CD4-positive, alpha-beta T cell treated with Interleukin-21 for 1 hour (primary cell): ENCODE measurements around the gene SLCO2A1.

Experiments used
- DNase-seq: peaks from one replicate; pipeline ENCODE4 v3.0.0-alpha.2; 2020

Gene SLCO2A1

DNA sequence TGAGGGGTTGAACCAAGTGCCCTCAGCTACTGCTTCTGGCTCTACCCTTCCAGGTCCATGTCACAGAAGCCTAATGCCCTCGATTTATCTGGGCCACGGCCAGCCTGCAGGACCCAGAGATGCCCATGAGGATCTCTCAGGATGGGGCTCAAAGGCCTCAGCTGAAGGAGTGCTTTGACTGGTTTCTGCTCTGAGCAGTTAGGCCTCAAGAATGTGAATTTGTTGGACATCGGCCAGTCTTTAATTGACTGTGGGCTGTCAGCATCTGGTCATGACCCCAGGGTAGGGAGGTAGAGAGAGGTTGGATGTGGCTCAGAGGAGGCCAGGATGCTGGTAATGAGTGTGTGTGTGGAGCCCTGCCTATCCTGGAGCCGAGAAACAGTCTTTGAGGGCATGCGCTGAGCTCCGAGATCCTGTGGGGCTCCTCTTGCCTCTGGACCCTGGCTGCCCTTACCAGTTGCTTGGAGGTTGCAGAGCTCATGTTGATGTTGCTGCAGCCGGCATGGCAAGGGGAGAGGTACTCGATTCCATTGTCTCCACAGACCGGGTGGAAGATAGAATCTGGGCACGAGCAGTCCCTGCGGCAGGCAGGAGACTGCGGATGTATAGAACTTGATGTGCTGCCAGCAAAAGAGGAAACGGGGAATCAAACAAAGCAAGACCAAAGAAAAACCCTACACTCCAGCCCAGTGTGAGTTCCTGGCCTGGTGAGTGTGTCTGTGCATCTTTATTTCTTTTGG is 84.9 kb downstream of the SLCO2A1 start:
- DNase-seq: no peak

GRCh38 chr3:133944181-133944580 is 85.5 kb downstream of the SLCO2A1 start:
- no peak for DNase-seq

DNA sequence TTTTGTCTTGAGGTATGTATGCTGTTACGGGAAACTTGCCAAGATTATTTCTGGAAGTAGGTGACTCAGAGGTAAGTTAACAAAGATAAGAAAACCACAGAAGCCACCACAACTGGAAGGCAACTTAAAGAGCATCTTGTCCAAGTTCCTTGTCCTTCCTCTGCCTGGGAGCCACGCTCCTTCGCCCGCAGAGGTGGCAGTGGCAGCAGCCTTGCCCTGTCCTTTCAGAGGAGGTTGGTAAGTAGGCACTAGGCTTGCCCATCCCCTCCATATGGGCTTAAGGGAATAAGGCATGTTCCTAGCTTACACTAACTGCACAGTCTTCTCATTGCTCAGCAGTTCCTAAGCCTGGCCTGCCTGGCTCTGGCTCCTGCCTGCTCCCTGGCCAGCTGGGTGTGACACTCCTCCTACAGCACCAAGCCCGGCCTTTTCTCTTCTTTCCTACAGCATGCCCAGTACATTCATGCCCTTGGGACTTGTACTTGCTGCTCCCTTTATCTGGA is 86.0 kb downstream of the SLCO2A1 start:
- DNase-seq: no peak

DNA sequence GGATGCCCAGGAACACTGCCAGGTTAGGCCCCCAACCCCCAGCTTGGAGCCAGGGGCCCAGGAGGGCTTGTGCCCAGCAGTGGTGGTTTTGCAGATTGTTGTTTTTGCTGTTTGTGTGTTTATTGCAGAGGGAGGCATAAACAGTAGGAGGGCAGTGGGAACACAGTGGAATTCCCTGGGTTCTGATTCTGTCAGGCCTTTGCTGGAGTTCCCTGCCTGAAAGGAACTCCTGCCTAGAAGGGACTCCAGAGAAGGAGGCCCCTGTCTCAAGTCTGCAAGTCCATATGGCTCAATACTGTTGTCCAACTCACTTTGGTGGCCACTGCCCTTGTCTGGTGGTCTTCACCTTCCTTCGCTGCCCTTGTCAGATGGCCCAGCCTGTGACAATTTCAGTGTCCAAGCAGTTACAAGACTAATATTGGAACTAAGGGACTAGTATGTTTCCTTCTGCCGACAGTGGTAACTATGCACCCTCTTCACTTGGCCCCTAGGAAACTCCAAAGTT is 86.6 kb downstream of the SLCO2A1 start:
- DNase-seq: no peak

DNA sequence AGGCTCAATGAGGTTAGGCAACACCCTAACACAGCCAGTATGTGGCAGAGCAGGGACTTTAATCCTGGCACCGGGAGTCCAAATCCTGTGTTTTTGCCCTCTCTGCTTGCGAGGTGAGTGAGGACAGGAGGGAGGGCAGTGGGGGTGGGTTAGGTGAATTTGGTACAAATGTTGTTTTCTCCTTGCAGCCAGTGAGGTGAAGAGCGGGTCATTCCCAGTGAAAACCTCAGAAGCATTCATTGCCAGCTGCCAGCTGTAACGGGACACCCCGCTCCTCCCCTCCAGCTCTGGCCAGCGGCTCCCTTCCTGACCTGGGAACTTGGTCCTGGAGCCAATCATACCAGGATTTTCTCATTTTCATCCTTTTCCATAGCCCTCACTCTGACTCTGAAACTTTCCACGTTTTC is 88.3 kb downstream of the SLCO2A1 start:
- no peak for DNase-seq

GRCh38 chr3:133940536-133940935 is 89.2 kb downstream of the SLCO2A1 start:
- no peak for DNase-seq

GRCh38 chr3:133939463-133939835 is 90.3 kb downstream of the SLCO2A1 start:
- DNase-seq: no peak

GRCh38 chr3:133938770-133939462 is 90.8 kb downstream of the SLCO2A1 start:
- no peak for DNase-seq

DNA sequence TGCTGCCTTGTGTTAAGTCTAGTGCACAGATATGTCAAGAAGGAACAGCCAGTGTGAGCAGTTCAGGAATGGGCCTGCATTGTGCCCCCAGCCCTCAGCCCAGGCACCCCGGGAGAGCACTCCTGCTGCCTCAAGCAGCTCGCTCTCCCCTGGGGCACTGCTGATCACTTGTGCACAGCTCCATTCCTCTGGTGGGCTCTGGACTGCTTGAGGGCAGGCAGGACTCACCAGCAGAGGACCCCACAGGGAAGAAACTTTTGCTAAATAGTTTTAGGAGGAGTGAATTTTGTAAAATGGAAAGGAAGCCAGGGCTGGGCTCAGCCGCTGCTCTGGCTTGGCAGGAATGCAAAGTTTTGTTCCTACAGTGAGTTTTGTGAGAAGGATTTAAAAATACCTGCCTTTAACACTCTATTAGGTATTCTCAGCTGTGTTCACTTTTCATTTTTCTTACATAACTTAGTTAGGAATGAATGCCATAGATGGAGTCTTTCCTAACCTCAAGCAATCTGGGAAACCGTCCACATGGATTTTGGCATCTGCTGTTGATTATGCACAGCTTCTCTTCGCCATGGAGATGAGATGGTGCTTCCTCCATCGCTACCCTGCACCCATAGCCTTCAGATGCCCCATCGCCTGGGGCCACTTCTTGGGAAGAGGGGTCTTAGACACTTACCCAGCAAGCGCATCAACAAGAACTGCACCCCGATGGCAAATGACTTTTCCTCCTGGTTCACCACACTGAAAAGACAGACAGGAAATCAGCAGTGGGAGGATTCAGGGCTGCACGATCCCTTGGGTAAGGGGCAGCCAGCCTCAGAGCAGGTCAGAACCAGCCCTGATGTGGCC is 91.7 kb downstream of the SLCO2A1 start:
- no peak for DNase-seq

DNA sequence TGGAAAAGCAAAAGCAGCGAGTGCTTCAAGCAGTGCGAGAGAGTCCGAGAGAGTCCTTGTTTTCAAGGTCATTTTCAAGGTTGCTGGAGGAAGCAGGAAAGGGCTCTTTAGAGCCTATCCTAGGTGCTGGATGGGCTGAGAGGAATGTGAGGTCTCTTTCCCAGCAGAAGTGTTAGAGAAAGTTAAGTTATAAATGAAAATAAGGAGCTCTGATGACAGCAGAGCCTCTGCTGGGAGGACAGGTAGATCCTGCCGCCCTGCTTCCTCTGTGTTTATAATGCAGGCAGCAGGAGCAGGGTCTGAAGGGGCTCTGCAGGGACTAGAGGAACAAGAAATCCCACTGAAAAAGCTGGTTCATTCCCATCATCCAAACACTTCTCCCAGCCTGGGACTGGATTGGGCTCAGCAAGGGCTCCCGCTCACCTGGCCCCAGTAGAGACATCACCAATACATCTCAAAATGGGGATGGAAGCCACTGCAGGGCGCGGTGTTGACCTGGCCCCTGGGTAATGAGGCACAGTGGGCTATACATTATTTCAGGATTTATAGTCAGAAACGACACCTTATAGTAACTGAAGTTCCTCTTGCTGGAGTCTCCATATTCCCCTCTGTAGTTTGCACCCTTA is 92.6 kb downstream of the SLCO2A1 start:
- DNase-seq: no peak

GRCh38 chr3:133935843-133936769 is 93.6 kb downstream of the SLCO2A1 start:
- no peak for DNase-seq

GRCh38 chr3:133934996-133935842 is 94.5 kb downstream of the SLCO2A1 start:
- no peak for DNase-seq

GRCh38 chr3:133934073-133934970 is 95.4 kb downstream of the SLCO2A1 start:
- no peak for DNase-seq

DNA sequence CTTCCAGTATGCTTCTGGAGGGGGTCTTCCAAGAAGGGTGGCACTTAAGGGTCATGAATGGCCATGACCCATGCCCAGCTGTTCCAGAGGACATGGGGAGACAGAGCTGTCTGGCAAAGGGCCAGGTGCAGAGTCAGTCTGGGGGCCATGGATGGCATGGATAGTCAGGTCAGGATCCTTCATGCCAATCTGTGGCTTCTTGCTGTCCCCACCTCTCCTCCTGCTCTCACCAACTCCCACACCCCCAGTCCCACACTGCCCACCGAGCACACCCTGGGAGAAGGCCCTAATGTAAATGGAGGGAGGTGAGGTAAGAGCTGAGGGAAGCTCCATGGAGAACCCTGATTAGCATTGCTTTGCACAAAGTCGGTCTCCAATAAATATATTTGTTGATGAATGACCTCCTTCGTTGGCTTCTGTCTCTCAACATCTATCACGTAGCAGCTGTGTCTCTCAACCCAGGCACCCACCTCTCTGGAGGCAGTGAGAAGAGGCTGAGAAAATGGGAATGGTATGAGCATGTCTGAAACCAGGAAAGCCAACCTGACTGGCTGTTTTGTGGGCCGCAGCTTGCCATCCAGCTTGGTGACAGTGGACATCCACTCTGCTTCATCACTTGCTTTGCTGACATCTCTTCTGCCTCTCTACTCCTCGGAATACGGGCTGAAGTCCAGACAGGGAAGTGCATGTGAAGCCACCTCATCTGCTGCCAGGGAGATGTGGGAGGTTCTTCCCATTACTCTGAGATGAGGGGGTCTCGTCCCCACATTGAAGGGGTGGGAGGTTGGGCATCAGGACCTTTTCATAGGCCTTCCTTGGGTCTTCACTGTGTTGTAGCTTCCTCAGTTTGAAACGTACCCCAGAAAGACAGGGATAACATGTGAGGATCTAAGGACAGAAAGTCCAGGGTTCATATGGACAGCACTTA is 96.4 kb downstream of the SLCO2A1 start:
- DNase-seq: no peak

GRCh38 chr3:133932009-133932408 is 97.7 kb downstream of the SLCO2A1 start:
- no peak for DNase-seq

DNA sequence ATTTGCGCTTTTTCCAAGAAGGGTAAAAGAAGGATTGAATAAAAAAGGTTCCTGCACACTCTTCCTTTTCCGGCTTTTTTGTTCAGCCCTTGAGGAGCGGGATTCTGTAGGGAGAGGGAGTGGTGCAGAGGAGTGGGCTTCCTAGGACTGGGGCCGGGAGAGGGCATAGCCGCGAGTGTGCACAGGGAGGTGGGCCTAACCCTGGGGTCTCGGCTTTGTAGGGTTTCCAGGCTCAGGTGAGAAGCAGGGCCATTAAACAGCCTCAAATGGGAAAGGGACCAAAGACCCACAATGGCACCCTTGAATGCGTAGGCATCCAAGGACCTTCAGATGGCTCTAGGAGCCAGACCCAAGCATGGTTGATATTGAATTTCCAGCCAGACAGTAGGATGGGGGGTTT is 98.6 kb downstream of the SLCO2A1 start:
- DNase-seq: no peak

DNA sequence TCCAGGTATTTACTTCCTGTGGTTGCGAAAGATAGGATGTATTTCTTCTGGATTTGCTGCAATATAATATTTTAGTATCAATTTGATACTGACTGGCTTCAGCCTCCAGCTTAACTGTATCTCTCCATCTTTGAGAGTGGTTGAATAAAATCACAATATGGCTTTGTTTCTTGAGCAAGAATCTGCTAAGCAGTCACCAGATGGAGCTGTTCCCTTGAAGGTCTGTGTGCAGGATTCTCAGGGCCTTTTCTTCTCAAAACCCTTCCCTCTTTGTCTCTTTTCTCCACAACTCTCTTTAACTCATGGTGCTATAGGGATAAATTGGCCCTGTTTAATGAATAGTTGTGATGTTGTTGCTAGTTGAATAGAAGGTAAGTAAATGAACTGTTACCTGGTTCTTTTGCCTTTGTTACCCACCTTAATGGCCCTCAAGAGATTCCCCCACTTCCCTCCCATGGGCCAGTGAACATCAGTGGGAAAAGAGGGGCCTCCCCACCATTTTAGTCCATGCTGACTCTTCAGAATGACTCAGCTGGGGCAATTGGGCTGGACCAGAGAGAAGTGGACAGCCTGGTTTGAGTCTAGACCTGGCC is 99.3 kb downstream of the SLCO2A1 start:
- no peak for DNase-seq
